ENCODE measurements around the gene WNT3.
A peak's percentile ranks its signal among the peaks of the same experiment; 100 is the strongest.

WNT3 gene

DNA sequence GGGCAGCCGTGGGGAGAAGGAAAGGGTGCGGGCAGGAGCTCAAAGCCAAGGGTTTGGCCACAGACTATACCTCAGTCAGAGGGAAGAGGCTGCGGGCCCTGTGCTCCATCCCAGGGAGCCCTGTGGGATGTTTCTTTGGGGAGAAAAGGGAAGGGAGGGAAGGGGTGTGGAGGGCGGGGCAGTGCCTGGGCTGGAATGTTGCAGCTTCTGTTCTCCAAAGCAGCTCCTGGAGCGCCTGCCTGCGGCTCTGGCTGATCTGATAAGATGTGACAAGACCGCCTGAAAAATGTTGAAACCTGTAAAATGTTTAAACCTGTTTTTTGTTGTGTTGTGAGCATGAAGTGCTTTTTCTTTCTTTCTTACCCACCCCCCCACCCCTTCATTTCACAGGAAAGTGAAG is 32.8 kb downstream of the WNT3 start:
- TF ChIP-seq, protein P1, sequence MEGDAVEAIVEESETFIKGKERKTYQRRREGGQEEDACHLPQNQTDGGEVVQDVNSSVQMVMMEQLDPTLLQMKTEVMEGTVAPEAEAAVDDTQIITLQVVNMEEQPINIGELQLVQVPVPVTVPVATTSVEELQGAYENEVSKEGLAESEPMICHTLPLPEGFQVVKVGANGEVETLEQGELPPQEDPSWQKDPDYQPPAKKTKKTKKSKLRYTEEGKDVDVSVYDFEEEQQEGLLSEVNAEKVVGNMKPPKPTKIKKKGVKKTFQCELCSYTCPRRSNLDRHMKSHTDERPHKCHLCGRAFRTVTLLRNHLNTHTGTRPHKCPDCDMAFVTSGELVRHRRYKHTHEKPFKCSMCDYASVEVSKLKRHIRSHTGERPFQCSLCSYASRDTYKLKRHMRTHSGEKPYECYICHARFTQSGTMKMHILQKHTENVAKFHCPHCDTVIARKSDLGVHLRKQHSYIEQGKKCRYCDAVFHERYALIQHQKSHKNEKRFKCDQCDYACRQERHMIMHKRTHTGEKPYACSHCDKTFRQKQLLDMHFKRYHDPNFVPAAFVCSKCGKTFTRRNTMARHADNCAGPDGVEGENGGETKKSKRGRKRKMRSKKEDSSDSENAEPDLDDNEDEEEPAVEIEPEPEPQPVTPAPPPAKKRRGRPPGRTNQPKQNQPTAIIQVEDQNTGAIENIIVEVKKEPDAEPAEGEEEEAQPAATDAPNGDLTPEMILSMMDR (IDR thresholded peaks at IDR 0.05; ENCODE audit: borderline replicate concordance, insufficient read depth, low read depth, low read length): no peak
- no peak overlapping the region for H3K4me3 ChIP-seq (ENCODE audit: low read depth, low read length)

GRCh38 chr17:46783031-46783593 is 35.4 kb downstream of the WNT3 start:
- H3K4me3 ChIP-seq (ENCODE audit: low read depth, low read length): no peak overlapping the region
- TF ChIP-seq, protein P1 (IDR thresholded peaks at IDR 0.05; ENCODE audit: borderline replicate concordance, insufficient read depth, low read depth, low read length): no peak

DNA sequence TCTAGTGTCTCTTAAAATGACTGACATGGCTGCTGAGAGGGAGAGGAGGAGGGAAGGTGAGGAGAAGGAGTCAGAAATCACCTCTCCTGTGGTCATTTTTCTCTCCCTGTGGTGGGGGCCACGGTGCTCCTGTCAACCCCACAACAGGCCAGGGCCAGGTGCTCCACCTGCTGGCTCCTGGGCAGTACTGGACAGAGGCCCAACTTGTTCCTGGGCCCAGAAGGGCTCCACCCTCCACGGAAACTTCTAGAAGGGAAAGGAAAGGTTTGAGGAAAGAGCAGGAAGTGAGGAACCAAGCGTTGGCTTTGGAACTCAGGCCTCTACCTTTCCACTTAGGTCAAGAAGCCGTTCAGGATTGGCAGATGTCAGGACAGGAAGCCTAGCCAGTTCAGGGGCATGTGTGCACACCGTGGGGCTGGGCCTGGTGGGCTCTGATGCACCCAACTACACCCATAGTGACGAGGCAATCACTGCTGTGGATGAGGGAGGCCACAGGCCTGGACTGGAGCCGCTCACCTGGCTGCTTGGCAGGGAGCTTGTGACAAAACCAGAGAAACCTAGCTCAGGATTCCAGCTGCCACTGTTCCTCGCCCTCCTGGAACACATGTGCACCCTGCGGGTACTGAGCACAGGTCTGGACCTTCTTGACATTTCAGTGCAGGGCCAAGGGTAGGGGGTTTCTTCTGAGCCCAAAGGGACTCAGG is 36.1 kb downstream of the WNT3 start:
- TF ChIP-seq, protein P1 (IDR thresholded peaks at IDR 0.05; ENCODE audit: borderline replicate concordance, insufficient read depth, low read depth, low read length): peak; percentile 67
- no peak overlapping the region for H3K4me3 ChIP-seq (ENCODE audit: low read depth, low read length)

DNA sequence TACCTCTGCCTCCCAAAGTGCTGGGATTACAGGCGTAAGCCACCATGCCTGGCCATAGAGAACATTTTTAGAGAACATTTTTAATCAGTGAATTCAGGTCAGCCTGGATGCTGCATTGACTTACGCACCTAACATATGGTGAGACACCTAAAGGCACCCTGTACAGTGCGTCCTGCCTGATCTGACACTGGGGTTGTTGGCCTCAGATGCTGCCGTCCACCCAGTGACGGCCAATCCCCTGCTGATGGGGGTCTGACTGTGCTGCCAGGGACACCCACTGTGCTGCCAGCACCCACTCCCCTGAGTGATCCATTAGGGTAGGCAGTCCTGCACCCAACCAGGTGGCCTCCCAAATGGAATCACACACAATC is 38.5 kb downstream of the WNT3 start:
- no peak overlapping the region for H3K4me3 ChIP-seq (ENCODE audit: low read depth, low read length)
- TF ChIP-seq, protein P1 (IDR thresholded peaks at IDR 0.05; ENCODE audit: borderline replicate concordance, insufficient read depth, low read depth, low read length): no peak

- TF ChIP-seq, protein P1 (IDR thresholded peaks at IDR 0.05; ENCODE audit: borderline replicate concordance, insufficient read depth, low read depth, low read length): no peak
Measured at GRCh38 chr17:46777943-46778915, 40.3 kb downstream of the WNT3 start.

GRCh38 chr17:46776298-46777005 is 42.0 kb downstream of the WNT3 start:
- TF ChIP-seq, protein P1 (IDR thresholded peaks at IDR 0.05; ENCODE audit: borderline replicate concordance, insufficient read depth, low read depth, low read length): no peak
- no peak overlapping the region for H3K4me3 ChIP-seq (ENCODE audit: low read depth, low read length)

More at GRCh38 chr17:46777943-46778915, 40.3 kb downstream of the WNT3 start:
- no peak overlapping the region for H3K4me3 ChIP-seq (ENCODE audit: low read depth, low read length)

Data from GM12875 (cell line).